ENCODE data around the gene FGR.
A peak's percentile ranks its signal among the peaks of the same experiment; 100 is the strongest.

FGR gene

GRCh38 chr1:27598902-27599528 is 36.0 kb downstream of the FGR start:
- peak overlapping the region in 6 of 7 experiments; percentile 15 to 83 (median 42) for H3K4me3 ChIP-seq (ENCODE audit: control insufficient read depth in 1 of 7, extremely low read depth in 1 of 7, insufficient read depth in 4 of 7, low read depth in 2 of 7, low read length in 6 of 7)
- H3K9me3 ChIP-seq (ENCODE audit: control extremely low read depth in 1 of 5, control insufficient read depth in 4 of 5, insufficient read depth in 2 of 5, low read depth in 1 of 5, low read length in 4 of 5): no peaks in the 10 kb centered on the region
- H3K27ac ChIP-seq (ENCODE audit: insufficient read depth in 1 of 2, low read depth in 1 of 2, low read length in 2 of 2, poor library complexity in 1 of 2, severe bottlenecking in 2 of 2): peak overlapping the region in 1 of 2 experiments; percentile 49
- no peaks in the 10 kb centered on the region for H3K27me3 ChIP-seq (replicated peaks in 2 of 5; ENCODE audit: control insufficient read depth in 4 of 5, insufficient read depth in 5 of 5, low read length in 4 of 5)
- CTCF ChIA-PET: interaction anchor here (1.2 to 5.5 kb wide), 7 partner anchors 16 to 183 kb away, joined by 3 to 44 read pairs (median 5); no protein-coding TSS in a partner anchor
- DNase-seq: peak; percentile 64 to 89 (median 85)
- POLR2A ChIA-PET: interaction anchor here (0.6 to 0.9 kb wide), 3 partner anchors 20 to 67 kb away, joined by 3 read pairs; no protein-coding TSS in a partner anchor
- 3% methylated on average over 5 of the region's 6 CpGs for WGBS (ENCODE audit: insufficient coverage)
- peaks cover 10 to 86% (median 80%) of the 10 kb centered on the region in 4 experiments for H3K4me1 ChIP-seq (ENCODE audit: control extremely low read depth in 1 of 4, control insufficient read depth in 4 of 4, insufficient read depth in 4 of 4, low read length in 3 of 4)
- H3K36me3 ChIP-seq (ENCODE audit: control insufficient read depth in 4 of 4, insufficient read depth in 4 of 4, low read length in 3 of 4): peaks cover 0 to 4% (median 0%) of the 10 kb centered on the region in 4 experiments

GRCh38 chr1:27598295-27598687 is 36.7 kb downstream of the FGR start:
- peak overlapping the region in 3 of 7 experiments; percentile 50 to 83 (median 51) for H3K4me3 ChIP-seq (ENCODE audit: control insufficient read depth in 1 of 7, extremely low read depth in 1 of 7, insufficient read depth in 4 of 7, low read depth in 2 of 7, low read length in 6 of 7)
- no peaks in the 10 kb centered on the region for H3K9me3 ChIP-seq (ENCODE audit: control extremely low read depth in 1 of 5, control insufficient read depth in 4 of 5, insufficient read depth in 2 of 5, low read depth in 1 of 5, low read length in 4 of 5)
- CTCF ChIA-PET: interaction anchor here (1.3 to 5.5 kb wide), 3 partner anchors 9 to 71 kb away, joined by 3 to 44 read pairs (median 9); no protein-coding TSS in a partner anchor
- H3K36me3 ChIP-seq (ENCODE audit: control insufficient read depth in 4 of 4, insufficient read depth in 4 of 4, low read length in 3 of 4): peaks cover 0 to 8% (median 0%) of the 10 kb centered on the region in 4 experiments
- no peak for DNase-seq
- POLR2A ChIA-PET: no interaction called here
- H3K27me3 ChIP-seq (replicated peaks in 2 of 5; ENCODE audit: control insufficient read depth in 4 of 5, insufficient read depth in 5 of 5, low read length in 4 of 5): no peaks in the 10 kb centered on the region
- peak overlapping the region in 1 of 2 experiments; percentile 49 for H3K27ac ChIP-seq (ENCODE audit: insufficient read depth in 1 of 2, low read depth in 1 of 2, low read length in 2 of 2, poor library complexity in 1 of 2, severe bottlenecking in 2 of 2)
- peaks cover 10 to 93% (median 80%) of the 10 kb centered on the region in 4 experiments for H3K4me1 ChIP-seq (ENCODE audit: control extremely low read depth in 1 of 4, control insufficient read depth in 4 of 4, insufficient read depth in 4 of 4, low read length in 3 of 4)
- WGBS (ENCODE audit: insufficient coverage): 67% methylated on average over 1 of the region's 3 CpGs

GRCh38 chr1:27597516-27598294 is 37.3 kb downstream of the FGR start:
- peaks cover 10 to 94% (median 80%) of the 10 kb centered on the region in 4 experiments for H3K4me1 ChIP-seq (ENCODE audit: control extremely low read depth in 1 of 4, control insufficient read depth in 4 of 4, insufficient read depth in 4 of 4, low read length in 3 of 4)
- DNase-seq: no peak
- ChIA-PET CTCF (interaction anchor here (1.2 to 5.5 kb wide), 6 partner anchors 10 to 71 kb away, joined by 3 to 44 read pairs (median 6); no protein-coding TSS in a partner anchor), POLR2A (no interaction called here)
- H3K27me3 ChIP-seq (replicated peaks in 2 of 5; ENCODE audit: control insufficient read depth in 4 of 5, insufficient read depth in 5 of 5, low read length in 4 of 5): no peaks in the 10 kb centered on the region
- H3K27ac ChIP-seq (ENCODE audit: insufficient read depth in 1 of 2, low read depth in 1 of 2, low read length in 2 of 2, poor library complexity in 1 of 2, severe bottlenecking in 2 of 2): no peak overlapping the region
- H3K9me3 ChIP-seq (ENCODE audit: control extremely low read depth in 1 of 5, control insufficient read depth in 4 of 5, insufficient read depth in 2 of 5, low read depth in 1 of 5, low read length in 4 of 5): no peaks in the 10 kb centered on the region
- 60% methylated on average over 5 of the region's 7 CpGs for WGBS (ENCODE audit: insufficient coverage)
- peaks cover 0 to 8% (median 0%) of the 10 kb centered on the region in 4 experiments for H3K36me3 ChIP-seq (ENCODE audit: control insufficient read depth in 4 of 4, insufficient read depth in 4 of 4, low read length in 3 of 4)
- H3K4me3 ChIP-seq (ENCODE audit: control insufficient read depth in 1 of 7, extremely low read depth in 1 of 7, insufficient read depth in 4 of 7, low read depth in 2 of 7, low read length in 6 of 7): peak overlapping the region in 3 of 7 experiments; percentile 50 to 83 (median 51)

DNA sequence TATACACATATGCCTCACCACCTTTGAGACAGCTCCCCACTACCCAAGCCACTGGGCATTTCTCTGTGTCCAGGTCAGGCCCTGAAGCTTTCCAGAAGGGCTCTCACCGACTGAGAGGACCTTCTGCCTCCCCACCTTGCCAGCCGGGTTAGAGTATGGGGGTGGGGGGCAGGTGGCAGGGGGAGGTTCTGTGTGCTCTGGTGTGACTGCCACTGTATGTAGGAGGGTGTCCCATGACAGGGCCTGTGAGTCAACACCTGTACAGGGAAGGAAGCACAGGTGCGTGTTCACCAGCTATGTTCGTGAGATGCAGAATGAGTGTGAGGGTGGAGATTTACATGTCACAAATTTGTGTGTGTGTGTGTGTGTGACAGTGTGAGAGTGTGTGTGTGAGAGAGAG is 38.0 kb downstream of the FGR start:
- Histone ChIP-seq H3K27ac (ENCODE audit: insufficient read depth in 1 of 2, low read depth in 1 of 2, low read length in 2 of 2, poor library complexity in 1 of 2, severe bottlenecking in 2 of 2) (no peak overlapping the region), H3K9me3 (ENCODE audit: control extremely low read depth in 1 of 5, control insufficient read depth in 4 of 5, insufficient read depth in 2 of 5, low read depth in 1 of 5, low read length in 4 of 5) (no peaks in the 10 kb centered on the region), H3K36me3 (ENCODE audit: control insufficient read depth in 4 of 4, insufficient read depth in 4 of 4, low read length in 3 of 4) (peaks cover 0 to 11% (median 0%) of the 10 kb centered on the region in 4 experiments), H3K4me1 (ENCODE audit: control extremely low read depth in 1 of 4, control insufficient read depth in 4 of 4, insufficient read depth in 4 of 4, low read length in 3 of 4) (peaks cover 10 to 88% (median 75%) of the 10 kb centered on the region in 4 experiments), H3K4me3 (ENCODE audit: control insufficient read depth in 1 of 7, extremely low read depth in 1 of 7, insufficient read depth in 4 of 7, low read depth in 2 of 7, low read length in 6 of 7) (peak overlapping the region in 1 of 7 experiments; percentile 28), H3K27me3 (replicated peaks in 2 of 5; ENCODE audit: control insufficient read depth in 4 of 5, insufficient read depth in 5 of 5, low read length in 4 of 5) (no peaks in the 10 kb centered on the region)
- POLR2A ChIA-PET: no interaction called here
- WGBS (ENCODE audit: insufficient coverage): no CpG with 5 or more reads among the region's 4 CpGs
- DNase-seq: no peak
- CTCF ChIA-PET: interaction anchor here (0.9 to 2.6 kb wide), 6 partner anchors 10 to 40 kb away, joined by 3 to 9 read pairs (median 6); no protein-coding TSS in a partner anchor

DNA sequence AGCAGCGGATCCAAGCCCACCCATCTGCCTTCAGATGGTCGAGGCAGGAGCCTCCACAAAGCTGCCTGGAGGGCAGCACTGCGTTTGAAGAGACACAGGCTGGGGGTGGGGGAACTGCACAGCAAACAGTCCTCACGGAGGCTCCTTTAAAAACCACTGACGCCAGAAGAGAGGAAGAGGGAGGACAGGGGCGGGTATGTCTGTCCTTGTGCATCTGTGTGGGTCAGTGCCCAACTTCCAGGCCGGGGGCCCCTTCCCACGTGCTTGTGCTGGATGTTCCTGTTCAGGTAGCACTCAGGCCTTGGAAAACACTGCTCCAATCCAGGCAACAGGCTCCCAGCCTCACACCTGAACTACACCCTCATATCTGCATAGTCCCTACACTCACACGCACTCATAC is 38.7 kb downstream of the FGR start:
- H3K4me1 ChIP-seq (ENCODE audit: control extremely low read depth in 1 of 4, control insufficient read depth in 4 of 4, insufficient read depth in 4 of 4, low read length in 3 of 4): peaks cover 10 to 86% (median 71%) of the 10 kb centered on the region in 4 experiments
- WGBS (ENCODE audit: insufficient coverage): 16% methylated on average over 9 of the region's 9 CpGs
- H3K27ac ChIP-seq (ENCODE audit: insufficient read depth in 1 of 2, low read depth in 1 of 2, low read length in 2 of 2, poor library complexity in 1 of 2, severe bottlenecking in 2 of 2): peak overlapping the region in 1 of 2 experiments; percentile 18

GRCh38 chr1:27595597-27595996 is 39.4 kb downstream of the FGR start:
- peak overlapping the region in 1 of 2 experiments; percentile 18 for H3K27ac ChIP-seq (ENCODE audit: insufficient read depth in 1 of 2, low read depth in 1 of 2, low read length in 2 of 2, poor library complexity in 1 of 2, severe bottlenecking in 2 of 2)
- peaks cover 0 to 21% (median 0%) of the 10 kb centered on the region in 4 experiments for H3K36me3 ChIP-seq (ENCODE audit: control insufficient read depth in 4 of 4, insufficient read depth in 4 of 4, low read length in 3 of 4)
- peaks cover 7 to 82% (median 69%) of the 10 kb centered on the region in 4 experiments for H3K4me1 ChIP-seq (ENCODE audit: control extremely low read depth in 1 of 4, control insufficient read depth in 4 of 4, insufficient read depth in 4 of 4, low read length in 3 of 4)
- H3K27me3 ChIP-seq (replicated peaks in 2 of 5; ENCODE audit: control insufficient read depth in 4 of 5, insufficient read depth in 5 of 5, low read length in 4 of 5): no peaks in the 10 kb centered on the region
- H3K9me3 ChIP-seq (ENCODE audit: control extremely low read depth in 1 of 5, control insufficient read depth in 4 of 5, insufficient read depth in 2 of 5, low read depth in 1 of 5, low read length in 4 of 5): no peaks in the 10 kb centered on the region
- CTCF ChIA-PET: interaction anchor here (0.7 to 2.6 kb wide), 9 partner anchors 10 to 74 kb away, joined by 3 to 9 read pairs (median 5); no protein-coding TSS in a partner anchor
- peak overlapping the region in 1 of 7 experiments; percentile 38 for H3K4me3 ChIP-seq (ENCODE audit: control insufficient read depth in 1 of 7, extremely low read depth in 1 of 7, insufficient read depth in 4 of 7, low read depth in 2 of 7, low read length in 6 of 7)
- no peak for DNase-seq
- POLR2A ChIA-PET: interaction anchor here (1.1 kb wide), 1 partner anchor 105 kb away, joined by 3 read pairs; the partner anchor contains the start of gene WASF2
- WGBS (ENCODE audit: insufficient coverage): 79% methylated on average over 5 of the region's 5 CpGs

More for the DNA sequence above, 38.7 kb downstream of the FGR start:
- Histone ChIP-seq H3K27me3 (replicated peaks in 2 of 5; ENCODE audit: control insufficient read depth in 4 of 5, insufficient read depth in 5 of 5, low read length in 4 of 5) (no peaks in the 10 kb centered on the region), H3K4me3 (ENCODE audit: control insufficient read depth in 1 of 7, extremely low read depth in 1 of 7, insufficient read depth in 4 of 7, low read depth in 2 of 7, low read length in 6 of 7) (peak overlapping the region in 4 of 7 experiments; percentile 28 to 53 (median 33)), H3K9me3 (ENCODE audit: control extremely low read depth in 1 of 5, control insufficient read depth in 4 of 5, insufficient read depth in 2 of 5, low read depth in 1 of 5, low read length in 4 of 5) (no peaks in the 10 kb centered on the region), H3K36me3 (ENCODE audit: control insufficient read depth in 4 of 4, insufficient read depth in 4 of 4, low read length in 3 of 4) (peaks cover 0 to 17% (median 0%) of the 10 kb centered on the region in 4 experiments)
- CTCF ChIA-PET: interaction anchor here (0.9 to 2.6 kb wide), 7 partner anchors 11 to 40 kb away, joined by 3 to 9 read pairs (median 6); no protein-coding TSS in a partner anchor
- no peak for DNase-seq
- POLR2A ChIA-PET: no interaction called here

All from common myeloid progenitor, CD34-positive (primary cell).